ENCODE results near the gene AKAIN1.

- TF ChIP-seq CTCF (IDR thresholded peaks at IDR 0.05) (no peak), POLR2AphosphoS5 (IDR thresholded peaks at IDR 0.05) (no peak)
Measured at GRCh38 chr18:5152343-5153020, 44.6 kb downstream of the AKAIN1 start.

Measured in gastroesophageal sphincter (tissue), 3 donors.